Measurements from ENCODE around the gene TPST2. TPM values are rescaled to one million over a fixed set of nuclear protein-coding genes. Genes with fewer than 3 reads are reported as not detected.

Gene TPST2
- total RNA-seq, 4 donors from 2014 or later, result 99.2 to 154 (median 121) TPM

DNA sequence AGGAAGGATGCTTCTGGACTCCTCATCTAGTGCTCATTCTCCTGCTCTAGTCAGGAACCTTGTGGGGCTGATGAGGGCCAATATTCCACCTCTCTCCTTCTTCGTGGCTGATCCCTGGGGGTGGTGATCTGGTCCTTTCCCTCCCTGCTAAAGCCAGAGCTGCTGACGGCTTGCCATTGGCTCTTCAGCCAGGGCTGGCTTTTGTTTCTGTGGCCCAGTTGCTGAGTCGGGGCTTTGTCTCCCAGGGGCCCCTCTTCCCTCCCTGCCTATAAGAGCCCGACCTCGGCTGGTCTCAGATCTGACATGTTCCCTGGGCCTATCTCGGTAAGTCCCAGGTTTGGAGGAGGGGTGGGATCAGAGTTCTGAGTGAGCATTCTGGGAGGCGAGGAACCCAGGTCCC is 31.7 kb upstream of the TPST2 start, which contains the start of gene CRYBA4:
CRYBA4 (plus strand) TSS at position 301 of the 400 bp plus-strand sequence. CDS start 634 bp downstream, outside the sequence.
- intact Hi-C loops (cut with DNase I), result no loop called here
- H3K27me3 ChIP-seq, result no peaks in the 10 kb centered on the region
- peaks cover 0 to 4% of the 10 kb centered on the region in 2 donors for H3K4me1 ChIP-seq
- H3K27ac ChIP-seq, result no peak within 1 kb of the TSS
- no peak within 1 kb of the TSS for H3K4me3 ChIP-seq (replicated peaks in 1 of 3)
- WGBS, 2 donors, result 71 to 91% methylated on average over 7 of the region's 7 CpGs
- no peaks in the 10 kb centered on the region for H3K9me3 ChIP-seq
- DNase-seq, result no peak
- TF ChIP-seq, protein P1, sequence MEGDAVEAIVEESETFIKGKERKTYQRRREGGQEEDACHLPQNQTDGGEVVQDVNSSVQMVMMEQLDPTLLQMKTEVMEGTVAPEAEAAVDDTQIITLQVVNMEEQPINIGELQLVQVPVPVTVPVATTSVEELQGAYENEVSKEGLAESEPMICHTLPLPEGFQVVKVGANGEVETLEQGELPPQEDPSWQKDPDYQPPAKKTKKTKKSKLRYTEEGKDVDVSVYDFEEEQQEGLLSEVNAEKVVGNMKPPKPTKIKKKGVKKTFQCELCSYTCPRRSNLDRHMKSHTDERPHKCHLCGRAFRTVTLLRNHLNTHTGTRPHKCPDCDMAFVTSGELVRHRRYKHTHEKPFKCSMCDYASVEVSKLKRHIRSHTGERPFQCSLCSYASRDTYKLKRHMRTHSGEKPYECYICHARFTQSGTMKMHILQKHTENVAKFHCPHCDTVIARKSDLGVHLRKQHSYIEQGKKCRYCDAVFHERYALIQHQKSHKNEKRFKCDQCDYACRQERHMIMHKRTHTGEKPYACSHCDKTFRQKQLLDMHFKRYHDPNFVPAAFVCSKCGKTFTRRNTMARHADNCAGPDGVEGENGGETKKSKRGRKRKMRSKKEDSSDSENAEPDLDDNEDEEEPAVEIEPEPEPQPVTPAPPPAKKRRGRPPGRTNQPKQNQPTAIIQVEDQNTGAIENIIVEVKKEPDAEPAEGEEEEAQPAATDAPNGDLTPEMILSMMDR (IDR thresholded peaks at IDR 0.05), result no peak
- no peaks in the 10 kb centered on the region for H3K36me3 ChIP-seq

DNA sequence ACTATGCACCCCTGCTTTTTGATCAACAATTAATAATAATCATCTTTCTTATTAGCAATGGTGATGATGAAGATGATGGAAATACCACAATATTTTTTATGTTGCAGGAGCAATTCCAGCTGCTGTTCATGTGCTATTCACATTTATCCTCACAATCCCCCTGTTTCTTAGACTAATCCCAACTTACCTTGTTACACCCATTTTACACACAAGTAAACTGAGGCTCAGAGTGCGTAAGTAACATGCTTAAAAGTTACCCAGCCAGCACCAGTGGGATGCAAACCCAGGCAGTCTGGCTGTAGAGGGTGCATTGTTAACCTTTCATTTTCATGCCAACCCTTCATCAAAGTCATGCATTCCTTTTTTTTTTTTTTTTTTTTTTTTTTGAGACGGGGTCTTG is 30.3 kb upstream of the TPST2 start:
- no peaks in the 10 kb centered on the region for H3K36me3 ChIP-seq
- intact Hi-C loops (cut with DNase I), result no loop called here
- H3K4me1 ChIP-seq, result peaks cover 0 to 4% of the 10 kb centered on the region in 2 donors
- H3K27me3 ChIP-seq, result no peaks in the 10 kb centered on the region
- no peak for DNase-seq
- H3K4me3 ChIP-seq (replicated peaks in 1 of 3), result no peak overlapping the region
- TF ChIP-seq, protein P1 (IDR thresholded peaks at IDR 0.05), result no peak
- TF ChIP-seq POLR2A (IDR thresholded peaks at IDR 0.05), result no peak
- H3K9me3 ChIP-seq, result no peaks in the 10 kb centered on the region
- H3K27ac ChIP-seq, result no peak overlapping the region
- 89% methylated on average over 2 of the region's 2 CpGs for WGBS, 2 donors

DNA sequence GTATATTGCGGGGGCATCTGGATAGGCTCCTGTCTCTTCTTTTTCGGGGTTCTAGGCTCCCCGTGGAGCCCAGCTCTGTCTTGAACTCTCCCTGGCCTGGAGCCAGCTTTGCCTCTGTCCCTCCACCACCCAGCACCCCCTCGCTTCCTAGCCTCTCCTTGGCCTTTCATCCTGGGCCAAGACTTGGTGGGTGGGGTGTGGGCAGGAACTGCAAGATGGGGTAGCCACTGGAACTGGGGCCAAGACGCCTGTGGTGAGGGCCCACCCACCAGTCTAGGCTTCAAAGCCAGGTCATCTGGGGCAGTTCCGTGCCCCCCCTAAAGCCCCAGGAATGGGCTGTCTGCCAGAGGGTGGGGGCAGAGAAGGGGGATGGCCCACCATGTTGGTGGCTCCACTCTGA is 29.6 kb upstream of the TPST2 start:
- Histone ChIP-seq H3K36me3 (no peaks in the 10 kb centered on the region), H3K4me1 (peaks cover 0 to 4% of the 10 kb centered on the region in 2 donors), H3K4me3 (replicated peaks in 1 of 3) (no peak overlapping the region), H3K9me3 (no peaks in the 10 kb centered on the region), H3K27ac (no peak overlapping the region), H3K27me3 (no peaks in the 10 kb centered on the region)
- no peak for DNase-seq
- TF ChIP-seq POLR2A (IDR thresholded peaks at IDR 0.05), result no peak
- TF ChIP-seq, protein P1 (IDR thresholded peaks at IDR 0.05), result no peak
- intact Hi-C loops (cut with DNase I), result no loop called here
- WGBS, 2 donors, result 56 to 62% methylated on average over 5 to 6 of the region's 6 CpGs

DNA sequence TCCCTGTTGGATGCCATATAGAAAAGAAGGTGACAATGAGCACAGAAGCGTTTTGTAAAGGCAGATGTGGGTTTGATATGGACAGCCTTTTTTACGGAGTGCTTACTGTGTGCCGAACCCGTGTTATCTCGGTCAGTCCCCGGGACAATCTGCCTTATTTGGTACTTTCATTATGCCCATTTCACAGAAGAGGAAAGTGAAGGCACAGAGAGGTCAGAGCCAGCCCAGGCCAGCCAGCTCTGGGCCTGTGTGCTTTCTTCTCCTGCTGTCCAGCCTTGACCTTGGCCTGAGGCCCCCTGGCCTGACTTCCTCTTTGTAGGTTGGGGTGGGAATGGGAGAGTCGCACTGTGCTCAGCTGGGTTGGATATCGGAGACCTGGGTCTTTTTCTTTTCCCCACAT is 28.5 kb upstream of the TPST2 start:
- no peaks in the 10 kb centered on the region for H3K36me3 ChIP-seq
- H3K4me3 ChIP-seq (replicated peaks in 1 of 3), result no peak overlapping the region
- intact Hi-C loops (cut with DNase I), result no loop called here
- TF ChIP-seq, protein P1 (IDR thresholded peaks at IDR 0.05), result no peak
- TF ChIP-seq POLR2A (IDR thresholded peaks at IDR 0.05), result no peak
- WGBS, 2 donors, result 87 to 91% methylated on average over 8 of the region's 8 CpGs
- H3K27ac ChIP-seq, result no peak overlapping the region
- no peaks in the 10 kb centered on the region for H3K27me3 ChIP-seq
- DNase-seq, result no peak
- H3K4me1 ChIP-seq, result peaks cover 0 to 4% of the 10 kb centered on the region in 2 donors
- H3K9me3 ChIP-seq, result no peaks in the 10 kb centered on the region

DNA sequence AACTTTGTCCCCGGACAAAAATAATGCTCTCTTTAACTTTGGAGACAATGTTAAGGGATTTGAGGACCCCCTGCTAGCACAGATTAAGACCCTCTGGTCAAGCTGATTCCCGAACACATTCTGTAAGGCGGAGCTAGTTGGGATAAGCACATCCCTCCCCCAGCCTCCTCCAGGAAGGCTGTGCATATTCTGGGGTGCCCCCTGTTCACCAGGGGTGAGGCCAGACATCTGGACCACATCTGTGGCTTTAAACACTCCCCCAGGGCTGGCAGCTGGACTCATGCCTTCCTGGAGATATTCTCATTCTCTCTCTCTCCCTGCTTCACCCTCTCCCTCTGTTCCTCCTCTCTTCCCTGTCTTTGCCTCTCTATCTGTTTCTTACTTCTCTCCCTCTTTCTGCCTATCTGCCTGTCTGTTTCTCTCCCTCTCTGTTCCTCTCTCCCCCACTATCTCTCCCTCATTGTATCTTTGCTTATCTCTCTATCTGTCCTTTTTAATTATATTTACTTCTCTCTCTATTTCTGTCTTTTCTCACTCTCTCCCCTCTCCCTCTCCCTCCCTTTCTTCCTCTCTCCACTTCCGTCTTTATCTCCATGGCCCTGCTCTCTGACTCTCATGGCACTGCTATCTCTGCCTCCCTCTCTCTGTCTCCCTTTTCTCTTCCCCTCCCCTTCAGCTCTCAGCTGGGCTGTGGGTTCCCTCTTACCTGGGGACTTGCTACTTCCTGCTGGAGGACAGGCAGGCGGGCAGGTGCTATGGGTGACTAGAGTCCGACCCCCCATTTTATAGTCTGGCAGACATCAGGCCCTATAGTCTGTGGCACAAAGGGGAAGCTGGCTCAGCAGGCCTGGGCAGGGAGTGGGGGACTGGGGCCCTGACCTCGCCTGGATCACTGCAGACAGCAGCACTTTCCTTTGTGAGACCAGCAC is 27.6 kb upstream of the TPST2 start, which contains the start of gene CRYBB1:
CRYBB1 (minus strand) TSS at position 757 of the 929 bp plus-strand sequence. CDS start 1,708 bp downstream, outside the sequence.
- intact Hi-C loops (cut with DNase I), result no loop called here
- 77 to 79% methylated on average over 6 to 7 of the region's 7 CpGs for WGBS, 2 donors

More for the DNA sequence above, 27.6 kb upstream of the TPST2 start, which contains the start of gene CRYBB1:
- no peak for TF ChIP-seq POLR2A (IDR thresholded peaks at IDR 0.05)
- TF ChIP-seq, protein P1 (IDR thresholded peaks at IDR 0.05), result no peak
- DNase-seq, result peak in 1 of 2 donors; percentile 3
- H3K27me3 ChIP-seq, result peaks cover 3% of the 10 kb centered on the region
- H3K4me3 ChIP-seq (replicated peaks in 1 of 3), result no peak within 1 kb of the TSS
- peaks cover 0 to 4% of the 10 kb centered on the region in 2 donors for H3K4me1 ChIP-seq
- H3K9me3 ChIP-seq, result no peaks in the 10 kb centered on the region
- H3K27ac ChIP-seq, result no peak within 1 kb of the TSS
- no peaks in the 10 kb centered on the region for H3K36me3 ChIP-seq
